DOHH2 (cell line): ENCODE measurements around the gene SLCO6A1.

ENCODE experiments used
- H3F3A ChIP-seq: fragments of 200-600 bp; sonication (generic), shearing (Covaris generic); 2 replicates; pipeline ENCODE4 v1.6.0; 2016; ENCODE audit warnings: antibody characterized with exemption, mild to moderate bottlenecking; ENCODE audit not compliant: control insufficient read depth, insufficient read depth
- H3K27ac ChIP-seq: fragments of 200-600 bp; sonication (generic); 2 replicates; pipeline ENCODE4 v1.5.1; 2014; ENCODE audit warnings: low read depth, mild to moderate bottlenecking, low read length, moderate library complexity
- H3K27me3 ChIP-seq: fragments of 200-600 bp; sonication (generic); 2 replicates; pipeline ENCODE4 v1.6.1; 2014; ENCODE audit warnings: mild to moderate bottlenecking, low read length, mixed read lengths; ENCODE audit not compliant: control insufficient read depth
- H3K36me3 ChIP-seq: fragments of 200-600 bp; sonication (generic); 2 replicates; pipeline ENCODE4 v1.6.1; 2014; ENCODE audit warnings: mild to moderate bottlenecking, low read length, moderate library complexity, mixed read lengths; ENCODE audit not compliant: control insufficient read depth
- H3K4me1 ChIP-seq: fragments of 200-600 bp; sonication (generic); 2 replicates; pipeline ENCODE4 v1.6.1; 2014; ENCODE audit warnings: mild to moderate bottlenecking, low read length, mixed read lengths; ENCODE audit not compliant: control insufficient read depth
- H3K4me2 ChIP-seq: fragments of 200-600 bp; sonication (generic); 2 replicates; pipeline ENCODE4 v1.6.0; 2014; ENCODE audit warnings: mild to moderate bottlenecking, low read length, moderate library complexity
- H3K4me3 ChIP-seq: fragments of 200-600 bp; sonication (generic); 2 replicates; pipeline ENCODE4 v1.5.1; 2014; ENCODE audit warnings: mild to moderate bottlenecking, low read length, mixed read lengths
- H3K79me2 ChIP-seq: fragments of 200-600 bp; sonication (generic); 2 replicates; pipeline ENCODE4 v1.6.1; 2014; ENCODE audit warnings: mild to moderate bottlenecking, low read length, mixed read lengths; ENCODE audit not compliant: control insufficient read depth
- H3K9me2 ChIP-seq: fragments of 200-600 bp; sonication (generic); replicated peaks from 2 replicates; pipeline ENCODE4 v1.6.1; 2014; ENCODE audit warnings: mild to moderate bottlenecking, low read length, mixed read lengths; ENCODE audit not compliant: control insufficient read depth
- H3K9me3 ChIP-seq: fragments of 200-600 bp; sonication (generic); 2 replicates; pipeline ENCODE4 v1.6.1; 2014; ENCODE audit warnings: antibody characterized with exemption, low read length, mixed read lengths; ENCODE audit not compliant: control insufficient read depth, insufficient read depth
- H4K20me1 ChIP-seq: fragments of 200-600 bp; sonication (generic); 2 replicates; pipeline ENCODE4 v1.6.0; 2014; ENCODE audit warnings: low read depth, mild to moderate bottlenecking, antibody characterized with exemption, low read length, moderate library complexity; ENCODE audit not compliant: control insufficient read depth, insufficient read depth
- CTCF ChIP-seq: fragments of 200-600 bp; sonication (generic); IDR thresholded peaks from one replicate; pipeline ENCODE4 v1.5.1; 2014; ENCODE audit warnings: antibody characterized with exemption, mild to moderate bottlenecking, low read depth, low read length; ENCODE audit not compliant: poor library complexity, severe bottlenecking
- EZH2phosphoT487 ChIP-seq: fragments of 200-600 bp; sonication (generic); IDR thresholded peaks from 2 replicates; pipeline ENCODE4 v1.6.1; 2017; ENCODE audit warnings: borderline replicate concordance, mild to moderate bottlenecking, antibody characterized with exemption, low read length, moderate library complexity, mixed read lengths

The SLCO6A1 gene

GRCh38 chr5:102531506-102531905, 32.7 kb upstream of the SLCO6A1 start:
- Histone ChIP-seq H3K79me2 (no peaks in the 10 kb centered on the region), H3K36me3 (no peaks in the 10 kb centered on the region), H3K27ac (no peak overlapping the region), H4K20me1 (no peaks in the 10 kb centered on the region), H3K27me3 (no peaks in the 10 kb centered on the region), H3K9me3 (no peaks in the 10 kb centered on the region), H3K4me2 (no peak overlapping the region), H3K4me1 (no peaks in the 10 kb centered on the region), H3K9me2 (no peaks in the 10 kb centered on the region), H3K4me3 (no peak overlapping the region), H3F3A (no peaks in the 10 kb centered on the region)
- no peak for TF ChIP-seq EZH2phosphoT487

GRCh38 chr5:102529447-102529846, 30.6 kb upstream of the SLCO6A1 start:
- H3K9me2 ChIP-seq, result no peaks in the 10 kb centered on the region
- H4K20me1 ChIP-seq, result no peaks in the 10 kb centered on the region
- H3K4me2 ChIP-seq, result no peak overlapping the region
- H3K4me3 ChIP-seq, result no peak overlapping the region
- no peak overlapping the region for H3K27ac ChIP-seq
- H3K9me3 ChIP-seq, result no peaks in the 10 kb centered on the region
- H3K4me1 ChIP-seq, result no peaks in the 10 kb centered on the region
- TF ChIP-seq CTCF (no peak), EZH2phosphoT487 (no peak)
- H3K27me3 ChIP-seq, result no peaks in the 10 kb centered on the region
- no peaks in the 10 kb centered on the region for H3F3A ChIP-seq
- H3K36me3 ChIP-seq, result no peaks in the 10 kb centered on the region
- H3K79me2 ChIP-seq, result no peaks in the 10 kb centered on the region

- Histone ChIP-seq H3K4me1 (no peaks in the 10 kb centered on the region), H3F3A (no peaks in the 10 kb centered on the region), H3K36me3 (no peaks in the 10 kb centered on the region), H3K9me3 (no peaks in the 10 kb centered on the region), H4K20me1 (no peaks in the 10 kb centered on the region), H3K79me2 (no peaks in the 10 kb centered on the region), H3K9me2 (no peaks in the 10 kb centered on the region), H3K27ac (no peak overlapping the region), H3K27me3 (no peaks in the 10 kb centered on the region), H3K4me3 (no peak overlapping the region), H3K4me2 (no peak overlapping the region)
- TF ChIP-seq CTCF (no peak), EZH2phosphoT487 (no peak)
Observed at GRCh38 chr5:102529031-102529430, 30.2 kb upstream of the SLCO6A1 start.

- H3K4me2 ChIP-seq, result no peak overlapping the region
Observed at GRCh38 chr5:102528600-102528999, 29.8 kb upstream of the SLCO6A1 start.

More at GRCh38 chr5:102528600-102528999, 29.8 kb upstream of the SLCO6A1 start:
- Histone ChIP-seq H4K20me1 (no peaks in the 10 kb centered on the region), H3K9me2 (no peaks in the 10 kb centered on the region), H3K27ac (no peak overlapping the region), H3K4me1 (no peaks in the 10 kb centered on the region), H3K4me3 (no peak overlapping the region), H3K79me2 (no peaks in the 10 kb centered on the region), H3K27me3 (no peaks in the 10 kb centered on the region), H3F3A (no peaks in the 10 kb centered on the region), H3K36me3 (no peaks in the 10 kb centered on the region), H3K9me3 (no peaks in the 10 kb centered on the region)
- TF ChIP-seq EZH2phosphoT487 (no peak), CTCF (no peak)
